ENCODE results near the gene EYS.

The EYS gene

DNA sequence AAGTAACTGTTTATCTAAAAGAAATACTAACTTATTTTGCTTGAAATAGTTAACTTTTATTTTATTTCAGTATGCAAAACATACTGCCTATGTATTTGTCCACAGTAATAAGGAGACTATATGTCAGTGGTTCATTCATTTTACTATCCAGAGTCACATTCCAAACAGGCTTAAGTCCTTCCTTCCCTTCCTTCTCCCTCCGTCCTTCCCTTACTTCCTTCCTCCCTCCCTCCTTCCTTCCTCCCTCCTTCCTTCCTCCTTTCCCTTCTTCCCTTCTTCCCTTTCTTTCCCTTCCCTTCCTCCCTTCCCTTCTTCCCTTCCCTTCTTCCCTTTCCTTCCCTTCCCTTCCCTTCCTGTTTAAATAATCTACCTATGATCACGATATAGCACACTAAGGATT is 899.2 kb downstream of the EYS start:
- DNase-seq, result no peak

DNA sequence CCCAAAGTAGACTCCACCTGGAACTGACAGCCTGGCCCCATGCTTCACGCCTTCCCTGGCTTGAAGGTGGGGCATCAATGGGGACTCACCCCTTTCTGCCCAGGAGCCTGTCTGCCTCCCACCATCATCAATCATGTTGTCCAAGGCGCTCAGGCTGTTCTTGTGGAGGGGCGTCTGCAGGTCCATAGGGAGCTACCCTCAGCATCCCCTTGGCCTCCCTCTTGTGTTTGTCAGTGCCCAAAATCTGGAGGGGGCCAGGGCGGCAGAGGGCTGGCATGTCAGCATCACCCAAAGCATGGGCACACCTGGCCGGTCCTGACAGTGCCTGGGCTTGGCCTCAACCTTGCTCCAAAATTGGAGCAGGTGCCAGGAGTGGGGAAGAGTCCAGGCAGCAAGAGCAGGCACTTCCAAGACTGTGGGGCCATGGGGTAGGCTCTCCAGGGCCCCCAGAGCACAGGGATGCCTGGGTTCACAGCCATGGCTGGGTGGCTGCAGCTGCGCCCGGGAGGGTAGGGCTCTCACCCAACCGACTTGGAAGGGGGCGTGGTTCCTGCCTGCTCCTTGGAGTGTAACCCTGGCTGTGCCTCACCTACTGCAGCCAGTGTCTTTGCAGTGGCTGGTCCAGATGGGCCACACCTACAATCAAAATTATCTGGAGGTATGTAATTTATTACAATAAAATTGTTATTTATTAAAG is 903.4 kb downstream of the EYS start:
- DNase-seq, result no peak

DNA sequence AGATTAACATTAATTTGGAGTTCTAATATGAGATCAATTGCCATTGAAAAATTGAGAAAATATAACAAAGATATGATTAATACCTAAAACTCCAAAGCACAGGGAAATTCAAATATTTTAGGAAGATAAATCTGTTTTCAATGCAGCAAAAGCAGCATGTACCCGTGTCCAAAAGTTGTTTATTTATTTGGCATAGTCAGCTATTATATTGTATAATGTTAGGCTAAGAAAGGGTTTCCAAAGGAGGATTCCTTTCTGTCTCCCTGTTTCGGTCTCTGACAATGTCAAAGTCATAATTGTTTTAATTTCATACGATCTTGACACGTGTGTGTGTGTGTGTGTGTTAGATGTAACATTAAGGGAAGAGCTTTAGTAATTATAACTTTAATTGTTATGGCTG is 914.5 kb downstream of the EYS start:
- DNase-seq, result no peak

DNA sequence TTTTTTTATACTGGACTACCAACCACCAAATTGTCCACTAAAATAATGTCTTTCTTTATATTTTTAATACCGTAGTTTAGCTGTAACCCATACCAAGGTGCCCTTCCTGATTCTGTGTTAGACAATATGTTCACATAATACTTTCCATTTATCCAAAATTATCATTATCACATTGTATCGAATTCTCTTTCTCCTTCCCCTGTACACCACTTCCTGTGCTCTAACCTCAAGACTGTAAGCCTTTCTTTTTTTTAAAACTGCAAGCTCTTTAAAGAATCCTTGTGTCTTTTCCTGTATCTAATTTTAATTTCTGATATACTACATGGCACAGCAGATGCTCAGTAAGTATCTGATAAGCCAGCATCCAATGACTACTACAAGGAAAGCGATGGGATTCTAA is 917.5 kb downstream of the EYS start:
- DNase-seq, result no peak

DNA sequence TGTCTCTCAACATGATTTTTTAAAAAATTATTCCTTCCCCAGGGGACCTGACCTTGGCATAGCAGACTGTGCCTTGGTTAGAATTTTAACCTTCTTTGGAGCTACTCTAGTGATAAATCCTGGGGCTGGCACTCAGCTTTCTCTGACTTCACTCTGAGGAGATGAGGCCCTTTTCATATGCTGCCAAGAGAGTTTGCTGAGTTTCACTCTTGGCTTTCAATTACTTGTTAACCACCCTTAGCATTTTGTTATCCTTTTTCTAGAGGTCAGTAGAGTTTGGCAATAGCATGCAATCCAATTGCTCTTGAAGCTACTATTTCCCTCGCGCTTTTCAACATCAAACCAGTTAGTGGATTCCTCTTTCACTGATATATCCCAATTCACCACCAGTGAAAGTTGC is 920.3 kb downstream of the EYS start:
- DNase-seq, result no peak

DNA sequence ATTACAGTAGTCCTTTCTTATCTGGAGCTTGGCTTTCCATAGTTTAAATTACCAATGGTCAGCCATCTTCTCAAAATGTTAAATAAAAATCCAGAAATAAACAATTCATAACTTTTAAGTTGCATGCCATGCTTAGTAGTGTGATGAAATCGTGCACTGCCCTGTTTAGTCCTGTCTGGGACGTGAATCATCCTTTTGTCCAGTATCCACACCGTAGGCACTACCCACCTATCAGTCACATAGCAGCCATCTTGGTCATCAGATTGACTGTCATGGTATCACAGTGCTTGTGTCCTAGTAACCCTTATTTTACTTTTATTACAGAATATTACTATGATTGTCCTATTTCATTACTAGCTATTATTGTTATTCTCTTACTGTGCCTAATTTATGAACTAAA is 924.1 kb downstream of the EYS start:
- DNase-seq, result no peak

DNA sequence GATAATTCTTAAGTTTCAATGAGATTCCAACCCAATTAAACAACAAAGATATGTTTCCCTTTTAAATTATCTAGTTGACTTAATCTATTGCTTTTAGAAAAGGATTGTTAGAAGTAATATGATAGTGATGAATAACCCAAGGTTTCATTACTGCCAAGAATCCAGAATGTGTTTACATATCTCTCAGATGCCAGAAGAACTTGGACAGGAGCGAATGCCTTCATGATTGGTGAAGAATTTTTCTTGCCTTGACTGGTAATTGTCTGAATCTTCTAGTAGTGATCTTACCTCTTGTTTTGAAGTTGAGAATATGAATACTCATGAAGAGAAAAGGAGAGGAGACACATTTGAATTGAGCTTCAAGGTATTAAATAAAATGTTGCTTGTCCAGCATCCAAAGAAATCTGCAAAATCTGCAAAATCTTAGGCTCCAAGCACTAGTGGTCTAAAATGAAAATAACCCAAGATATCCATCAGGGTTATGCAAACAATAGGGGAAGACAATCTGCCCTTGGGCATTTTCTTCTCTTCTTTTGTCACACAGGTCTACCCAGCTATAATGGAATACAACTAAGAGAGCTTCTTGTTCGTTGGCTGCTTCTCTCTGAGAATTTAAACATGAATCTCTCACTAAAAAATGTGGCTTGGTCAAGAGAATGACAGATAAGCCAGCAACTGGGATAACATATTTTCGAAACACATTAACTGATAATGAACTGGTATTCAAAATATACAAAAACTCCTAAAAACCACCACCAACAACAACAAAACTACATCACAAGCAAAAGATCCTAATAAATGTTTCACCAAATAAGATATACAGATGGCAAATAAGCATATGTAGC is 928.9 kb downstream of the EYS start:
- DNase-seq, result no peak

DNA sequence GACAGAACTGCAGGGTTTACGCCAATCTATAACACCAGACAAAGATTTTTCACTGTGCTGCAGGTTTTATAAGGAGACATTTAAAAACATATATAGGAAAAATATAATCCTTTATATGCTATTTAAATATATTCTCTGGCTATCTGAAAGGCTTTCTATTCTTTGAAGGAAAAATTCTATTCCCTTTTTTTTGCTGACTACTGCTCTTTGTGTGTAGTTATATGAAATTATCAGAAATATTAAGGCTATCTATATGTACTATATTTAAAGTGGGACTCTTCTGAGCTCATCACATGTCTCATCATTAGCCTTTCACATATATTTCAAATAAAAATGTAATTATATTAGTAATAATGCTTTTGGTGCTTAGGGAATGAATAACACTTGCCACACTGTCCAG is 930.7 kb downstream of the EYS start:
- DNase-seq, result no peak

DNA sequence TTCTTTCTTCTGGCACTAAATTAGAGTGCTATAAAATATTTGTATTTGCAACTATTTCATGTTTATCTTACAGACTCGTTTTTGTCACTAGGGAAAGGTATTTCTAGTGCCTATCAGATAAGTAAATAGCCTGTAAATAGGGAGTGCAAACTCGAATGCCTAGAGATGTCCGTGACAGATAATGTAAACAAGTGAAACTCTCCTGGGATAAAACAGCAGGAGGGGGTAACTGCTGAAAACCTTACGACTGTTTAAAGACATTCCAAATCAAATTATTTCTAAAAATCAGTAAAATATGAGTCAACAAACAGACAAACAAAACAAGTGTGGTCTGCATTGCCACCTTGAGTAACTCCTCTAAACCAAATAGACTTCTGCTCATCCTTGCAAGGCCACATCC is 932.1 kb downstream of the EYS start:
- DNase-seq, result no peak

DNA sequence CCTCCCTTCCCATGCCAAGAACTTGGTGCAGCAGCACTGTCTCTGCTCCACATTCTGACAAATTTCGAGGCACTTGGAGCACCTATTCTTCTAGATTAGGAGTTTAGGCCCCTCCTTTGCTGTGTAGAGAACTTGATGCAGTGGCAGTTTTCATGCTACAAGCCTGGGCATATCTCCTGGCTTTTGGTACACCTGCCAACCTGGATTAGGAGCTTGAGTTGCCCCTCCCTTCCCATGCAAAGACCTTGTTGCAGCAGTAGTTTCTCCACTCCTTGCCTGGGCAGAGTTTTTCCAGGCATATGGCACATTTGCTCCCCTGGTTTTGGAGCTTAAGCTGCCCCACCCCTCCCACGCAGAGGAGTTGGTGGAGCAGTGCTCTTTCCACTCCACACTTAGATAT is 956.1 kb downstream of the EYS start:
- DNase-seq, result no peak

DNA sequence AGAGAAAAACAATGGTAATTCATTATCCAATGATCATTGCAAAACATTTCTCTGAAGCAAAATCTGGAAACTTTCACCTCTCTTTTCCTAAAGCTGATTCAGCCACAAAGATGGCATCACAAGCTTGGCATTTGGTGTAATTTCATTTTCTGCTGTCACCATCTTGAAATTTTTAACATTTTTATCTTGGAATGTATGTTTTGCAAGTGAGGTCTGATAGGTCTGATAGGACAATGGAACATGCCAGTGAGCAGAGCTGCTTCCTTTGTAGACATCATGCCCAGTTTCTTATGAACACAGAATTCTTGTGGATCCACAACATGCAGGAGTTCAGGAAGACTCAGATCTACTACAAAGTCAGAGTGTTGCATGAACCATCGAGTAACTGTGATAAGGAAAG is 969.6 kb downstream of the EYS start:
- DNase-seq, result no peak

DNA sequence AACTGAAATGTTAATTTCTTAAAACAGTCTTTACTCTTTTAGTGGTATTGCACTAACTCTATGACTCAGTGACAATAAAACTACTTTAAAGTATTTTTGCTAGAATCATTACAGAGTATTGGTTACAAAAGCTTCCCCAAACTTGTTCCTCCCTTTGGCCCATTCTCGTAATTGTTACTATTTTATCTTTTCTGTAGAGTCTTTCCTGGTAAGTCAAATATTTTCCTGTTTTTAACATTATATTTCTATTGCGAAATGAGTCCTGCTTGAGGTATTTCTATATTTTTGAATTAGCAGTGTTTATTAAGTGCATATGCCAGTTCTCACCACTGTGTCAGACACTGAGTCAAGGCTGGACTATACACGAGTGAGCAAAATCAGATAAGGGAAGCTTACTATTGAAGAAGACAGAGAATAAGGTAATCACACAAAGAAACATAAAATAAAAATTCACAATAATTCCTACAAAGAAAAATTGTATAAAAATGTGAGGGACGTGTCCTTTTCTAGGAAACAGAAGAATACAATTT is 970.5 kb downstream of the EYS start:
- DNase-seq, result no peak

DNA sequence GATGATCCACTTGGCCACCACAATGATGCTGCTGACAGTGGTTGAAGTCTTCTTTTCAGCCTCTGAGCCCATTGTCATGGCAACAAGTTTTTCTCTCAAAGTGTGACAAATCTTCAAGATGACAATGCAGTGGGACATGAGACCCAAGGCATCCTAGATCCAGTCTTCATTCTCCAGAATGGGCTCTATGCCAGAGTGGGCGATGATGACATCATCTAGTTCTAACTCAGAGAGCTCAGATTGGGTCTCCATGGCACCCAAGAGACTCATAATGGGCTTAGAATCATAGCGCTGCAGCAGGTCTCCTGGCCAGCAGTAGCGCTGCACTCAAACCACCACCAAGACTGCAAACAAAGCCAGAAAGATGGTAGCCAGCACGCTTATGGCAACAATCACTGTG is 973.6 kb downstream of the EYS start:
- DNase-seq, result no peak

DNA sequence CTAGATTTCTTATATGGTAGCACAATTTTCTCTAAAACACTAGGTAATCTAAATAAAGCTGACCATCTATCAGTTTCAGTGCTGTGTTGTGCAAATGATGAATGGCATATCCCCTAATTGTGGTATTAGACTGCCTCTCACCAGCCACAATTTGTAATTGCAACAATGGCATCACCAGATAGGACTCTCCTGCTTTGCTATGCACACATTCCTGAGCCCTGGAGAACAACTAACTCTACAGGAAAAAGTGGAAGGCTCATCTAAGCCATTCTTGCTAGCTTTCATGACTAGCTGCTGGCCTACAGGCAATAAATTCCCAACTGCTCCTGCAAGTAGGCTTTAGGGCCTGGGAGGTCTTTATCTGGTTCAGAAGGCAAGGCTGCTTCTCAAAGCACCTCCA is 974.1 kb downstream of the EYS start:
- no peak for DNase-seq

DNA sequence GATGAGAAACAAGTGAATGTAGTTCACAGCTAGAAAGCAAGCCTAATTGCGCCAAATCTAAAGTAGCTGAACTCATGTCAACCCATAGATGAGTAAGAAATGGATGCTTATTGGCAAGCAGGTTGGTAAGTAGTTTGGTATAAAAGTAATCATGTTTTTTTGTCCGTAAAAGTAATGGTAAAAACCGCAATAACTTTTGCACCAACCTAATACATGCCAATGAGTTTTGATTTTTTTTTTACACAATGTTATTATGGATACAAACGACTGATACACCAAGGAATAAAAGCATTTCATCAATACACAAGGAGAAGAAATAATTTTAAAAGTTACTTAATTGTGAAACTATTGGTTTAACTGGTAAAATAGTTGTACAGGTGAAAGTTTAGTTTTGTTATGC is 977.5 kb downstream of the EYS start:
- no peak for DNase-seq

DNA sequence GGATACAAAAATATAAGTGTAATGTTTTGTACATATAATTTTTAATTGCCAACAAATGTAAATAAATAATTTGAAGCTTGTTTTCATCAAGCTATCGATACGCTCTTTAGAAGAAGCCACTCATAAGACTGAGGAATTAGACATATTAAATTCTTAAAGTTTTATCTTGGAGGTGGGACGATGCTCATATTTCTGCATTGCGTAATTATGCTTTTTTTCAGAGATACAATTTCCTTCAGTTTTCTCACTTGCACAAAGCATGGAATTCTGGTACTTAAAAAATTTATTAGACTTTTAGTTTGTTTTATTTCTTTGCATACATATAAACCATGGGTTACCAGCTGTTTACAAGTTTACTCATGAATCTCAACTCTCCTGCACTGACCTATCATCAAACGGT is 980.0 kb downstream of the EYS start:
- no peak for DNase-seq

DNA sequence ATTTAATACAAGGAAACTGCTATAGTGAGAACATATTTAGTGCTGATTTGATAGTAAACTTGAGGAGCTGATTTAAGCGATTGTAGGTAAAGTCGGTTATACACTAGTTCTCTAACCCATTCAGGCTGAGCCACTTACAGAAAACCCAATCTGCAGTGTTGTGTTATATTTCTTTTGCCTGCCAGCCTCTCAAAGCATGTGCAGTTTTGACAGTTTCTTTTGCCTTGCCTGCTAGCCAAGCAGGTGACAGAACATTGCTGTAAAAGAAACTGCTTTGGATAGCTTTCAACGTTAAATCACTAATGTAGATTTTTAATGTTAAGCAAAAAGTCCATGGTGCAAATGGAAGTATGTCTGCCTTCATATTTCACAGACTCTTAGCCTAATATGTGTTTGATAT is 982.9 kb downstream of the EYS start:
- DNase-seq, result no peak

DNA sequence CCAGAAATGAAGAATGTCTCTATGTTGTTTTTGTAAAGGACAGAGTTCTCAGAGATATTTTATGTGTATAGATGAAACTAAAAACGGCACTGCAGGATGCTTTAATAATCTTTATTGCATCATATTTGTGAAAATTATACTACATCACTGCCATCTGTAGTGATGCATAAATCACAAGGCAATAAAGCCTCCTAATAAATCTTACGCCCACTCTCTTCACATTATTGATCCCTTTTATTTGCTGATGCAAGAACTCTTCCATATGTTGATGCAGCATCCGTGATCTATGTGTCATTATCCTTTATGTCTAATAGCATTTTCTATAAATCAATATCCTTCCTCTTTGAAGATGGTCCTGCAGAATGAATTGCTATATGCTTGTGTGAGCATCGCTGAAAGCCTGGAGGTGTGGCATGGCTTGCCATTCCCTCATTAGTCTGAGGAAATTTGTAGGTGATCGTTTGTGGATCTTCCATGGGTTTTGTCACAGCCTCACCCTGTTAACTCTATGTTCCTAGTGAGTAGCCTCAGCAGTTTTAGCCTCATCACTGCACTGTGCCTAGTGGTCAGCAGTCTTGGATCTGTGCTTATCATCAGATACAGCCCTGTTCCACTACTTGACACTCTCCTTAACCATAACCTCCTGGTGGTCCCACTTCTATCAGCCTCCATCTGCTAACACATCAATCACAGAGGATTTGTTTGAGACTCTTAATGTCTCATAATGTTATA is 983.5 kb downstream of the EYS start:
- no peak for DNase-seq

DNA sequence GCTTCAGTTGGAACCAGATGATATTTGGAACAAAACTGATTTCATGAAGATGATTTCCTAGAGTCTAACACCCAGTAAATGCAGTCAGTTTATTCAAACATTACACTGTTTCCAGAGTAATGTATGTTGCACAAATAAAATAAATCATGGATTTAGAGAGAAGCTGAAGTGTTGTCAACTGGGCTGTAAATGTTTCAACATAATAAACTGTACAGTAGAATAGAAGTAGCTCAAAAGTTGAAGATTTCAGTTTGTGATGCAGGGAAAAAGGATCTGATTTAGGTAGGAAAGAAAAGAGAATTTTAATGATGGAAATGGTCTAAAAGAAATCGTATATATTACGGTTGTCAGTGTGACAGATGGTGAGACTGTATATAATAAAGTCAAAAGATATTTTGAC is 985.2 kb downstream of the EYS start:
- DNase-seq, result no peak

DNA sequence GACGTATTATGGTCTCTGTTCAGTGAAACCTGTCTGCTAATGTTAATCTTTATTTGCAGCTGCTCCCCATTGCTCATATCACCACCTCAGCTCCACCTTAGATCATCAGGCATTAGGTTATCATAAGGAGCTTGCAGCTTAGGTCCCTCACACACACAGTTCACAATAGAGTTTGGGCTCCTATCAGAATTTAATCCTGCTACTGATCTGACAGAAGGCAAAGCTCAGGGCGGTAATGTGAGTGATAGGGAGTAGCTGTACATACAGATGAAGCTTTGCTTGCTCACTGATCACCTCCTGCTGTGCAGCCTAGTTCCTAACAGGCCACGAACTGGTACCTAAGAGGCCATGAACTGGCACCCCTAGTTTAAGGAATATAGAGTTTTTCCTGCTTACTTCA is 989.7 kb downstream of the EYS start:
- DNase-seq, result no peak

DNA sequence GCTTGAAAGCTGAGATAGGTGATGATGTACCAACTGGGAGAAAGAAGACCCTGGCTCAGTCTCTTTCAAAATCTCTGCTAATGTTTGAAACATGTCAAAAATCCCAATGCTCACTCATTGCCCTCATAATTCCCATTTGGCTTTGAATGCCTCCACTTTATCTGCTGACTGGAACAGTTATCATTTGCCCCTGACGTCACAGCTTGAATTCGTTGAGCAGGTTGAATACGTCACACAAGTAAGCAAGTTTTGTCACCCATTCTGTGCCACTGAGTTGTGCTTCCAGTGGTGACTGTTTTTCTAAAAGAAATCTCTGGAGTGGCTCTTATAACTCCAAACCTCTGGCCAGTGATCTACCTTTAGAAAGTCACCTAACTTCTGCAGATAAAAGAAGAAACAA is 991.4 kb downstream of the EYS start:
- no peak for DNase-seq

DNA sequence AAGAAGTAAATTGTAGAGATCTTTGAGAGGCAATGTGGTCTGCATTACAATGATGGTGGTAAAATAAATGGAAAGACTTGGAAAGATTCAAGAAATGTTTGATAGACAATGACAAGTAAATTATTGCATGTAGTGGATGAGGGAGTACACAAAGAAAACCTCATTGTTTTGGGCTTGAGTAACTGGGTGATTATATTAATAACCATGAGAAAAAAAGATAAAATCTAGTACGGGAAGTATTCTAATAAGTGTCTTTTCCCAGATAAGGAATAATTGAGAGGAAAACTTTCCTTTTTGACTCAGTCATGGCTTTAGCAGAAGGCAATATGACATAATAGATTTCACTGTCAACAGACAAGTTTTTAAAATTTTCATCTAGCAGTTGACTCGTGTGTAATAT is 993.0 kb downstream of the EYS start:
- no peak for DNase-seq

DNA sequence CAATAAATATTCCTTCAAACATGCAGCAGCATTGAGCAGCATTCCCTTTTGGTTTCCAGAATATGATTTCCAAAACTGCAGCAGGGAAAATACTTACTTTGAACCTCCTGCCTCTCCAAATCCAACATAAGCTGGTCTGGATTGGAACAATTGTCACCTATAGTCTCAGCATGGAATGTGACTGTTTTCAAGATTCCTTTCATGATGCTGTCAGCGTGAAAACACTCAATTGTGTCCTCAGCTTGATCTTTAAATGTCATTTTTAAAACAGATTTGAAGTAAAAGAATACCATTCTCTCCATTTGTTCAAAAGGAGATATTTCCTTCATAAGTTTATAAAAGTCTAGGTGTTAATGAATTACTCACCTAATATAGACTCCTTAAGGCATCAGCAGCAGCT is 993.9 kb downstream of the EYS start:
- DNase-seq, result no peak

DNA sequence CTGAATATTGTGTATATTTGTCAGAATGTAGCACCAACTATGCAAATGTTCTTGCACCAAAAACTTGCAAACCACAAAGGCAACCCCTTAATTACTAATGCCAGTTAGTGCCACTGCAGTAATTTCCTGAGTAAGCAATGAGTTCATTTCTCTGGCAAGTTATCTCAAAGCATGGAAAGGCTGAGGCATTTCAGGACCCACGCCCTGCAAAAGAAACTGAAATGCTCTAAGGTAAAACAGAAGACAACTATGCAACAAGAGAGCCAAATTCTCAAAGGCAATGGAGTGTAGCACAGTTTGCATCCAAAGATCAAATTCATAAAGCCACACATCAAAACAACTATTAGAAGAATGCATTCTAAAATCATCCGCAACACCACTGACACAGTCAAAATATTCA is 994.4 kb downstream of the EYS start:
- no peak for DNase-seq
